ENCODE measurements around the gene SCYGR4. TPM values are rescaled to one million over a fixed set of nuclear protein-coding genes. Genes with fewer than 3 reads are reported as not detected.
"Not testable (repeated sequence)": the region's sequence is repeated elsewhere in the genome, so short reads cannot be mapped to it uniquely, and the experiment has no call there.

SCYGR4 gene
- total RNA-seq, 1 donor from 2014 or later: not detected

- TF ChIP-seq, protein P1, sequence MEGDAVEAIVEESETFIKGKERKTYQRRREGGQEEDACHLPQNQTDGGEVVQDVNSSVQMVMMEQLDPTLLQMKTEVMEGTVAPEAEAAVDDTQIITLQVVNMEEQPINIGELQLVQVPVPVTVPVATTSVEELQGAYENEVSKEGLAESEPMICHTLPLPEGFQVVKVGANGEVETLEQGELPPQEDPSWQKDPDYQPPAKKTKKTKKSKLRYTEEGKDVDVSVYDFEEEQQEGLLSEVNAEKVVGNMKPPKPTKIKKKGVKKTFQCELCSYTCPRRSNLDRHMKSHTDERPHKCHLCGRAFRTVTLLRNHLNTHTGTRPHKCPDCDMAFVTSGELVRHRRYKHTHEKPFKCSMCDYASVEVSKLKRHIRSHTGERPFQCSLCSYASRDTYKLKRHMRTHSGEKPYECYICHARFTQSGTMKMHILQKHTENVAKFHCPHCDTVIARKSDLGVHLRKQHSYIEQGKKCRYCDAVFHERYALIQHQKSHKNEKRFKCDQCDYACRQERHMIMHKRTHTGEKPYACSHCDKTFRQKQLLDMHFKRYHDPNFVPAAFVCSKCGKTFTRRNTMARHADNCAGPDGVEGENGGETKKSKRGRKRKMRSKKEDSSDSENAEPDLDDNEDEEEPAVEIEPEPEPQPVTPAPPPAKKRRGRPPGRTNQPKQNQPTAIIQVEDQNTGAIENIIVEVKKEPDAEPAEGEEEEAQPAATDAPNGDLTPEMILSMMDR (conservative IDR thresholded peaks at IDR 0.05; ENCODE audit: low read depth, low read length): no peak
- no peak for DNase-seq (ENCODE audit: low read depth)
- H3K4me3 ChIP-seq (ENCODE audit: low read depth, low read length): no peak overlapping the region
Observed at GRCh38 chr2:227661025-227661649, 43.8 kb downstream of the SCYGR4 start.

- TF ChIP-seq, protein P1 (conservative IDR thresholded peaks at IDR 0.05; ENCODE audit: low read depth, low read length): no peak
- DNase-seq (ENCODE audit: low read depth): no peak
- H3K4me3 ChIP-seq (ENCODE audit: low read depth, low read length): no peak overlapping the region
Observed at GRCh38 chr2:227661827-227662226, 44.5 kb downstream of the SCYGR4 start.

DNA sequence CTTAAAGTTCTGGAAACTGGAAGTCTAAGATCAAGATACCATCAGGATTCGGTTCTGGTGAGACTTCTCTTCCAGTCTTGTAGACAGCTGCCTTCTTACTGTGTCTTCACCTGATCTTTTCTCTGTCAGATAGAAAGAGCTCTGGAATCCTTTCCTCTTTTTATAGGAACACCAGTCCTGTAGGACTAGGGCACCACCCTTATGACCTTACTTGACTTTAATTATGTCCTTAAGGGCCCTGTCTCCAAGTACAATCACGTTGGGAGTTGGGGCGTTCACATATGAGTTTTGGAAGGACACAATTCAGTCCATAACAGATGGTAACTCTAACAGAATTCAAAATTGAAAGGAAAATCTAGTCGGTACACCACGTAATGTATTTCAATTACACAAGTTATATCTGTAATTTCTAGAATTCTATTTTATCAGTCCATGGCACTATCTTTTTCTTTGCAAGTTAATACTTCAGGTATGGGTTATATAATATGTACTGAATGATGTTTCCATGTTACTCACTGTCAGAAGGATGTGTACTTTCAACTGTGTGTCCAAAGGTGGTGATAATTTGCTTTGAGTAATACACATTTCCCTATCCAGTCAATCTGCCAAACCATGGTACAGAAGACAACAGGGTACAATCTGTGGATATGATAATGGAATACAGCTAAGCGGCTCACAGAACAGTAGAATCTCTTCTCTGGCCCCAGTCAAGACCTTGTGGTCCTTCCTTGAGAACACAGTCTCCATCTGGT lies 48.1 kb downstream of the SCYGR4 start:
- DNase-seq (ENCODE audit: low read depth): no peak
- TF ChIP-seq, protein P1 (conservative IDR thresholded peaks at IDR 0.05; ENCODE audit: low read depth, low read length): no peak
- H3K4me3 ChIP-seq (ENCODE audit: low read depth, low read length): no peak overlapping the region

GRCh38 chr2:227666631-227667170 lies 49.4 kb downstream of the SCYGR4 start, which contains the start of gene SCYGR5:
Gene SCYGR5, plus strand, starts transcription at chr2:227666804. Its CDS starts 0 bp downstream, at chr2:227666804.
- not testable (repeated sequence) for DNase-seq (ENCODE audit: low read depth); H3K4me3 ChIP-seq (ENCODE audit: low read depth, low read length)

Other genes with a start within 250 kb of the SCYGR4 start
- not detected in 2 replicates for gene TM4SF20, start 238.2 kb upstream of the SCYGR4 start, total RNA-seq
- gene SCYGR1, start 229.5 kb upstream of the SCYGR4 start, total RNA-seq: not detected in 2 replicates
- gene AGFG1, start 145.3 kb upstream of the SCYGR4 start, total RNA-seq: 75.8 and 132 TPM in 2 replicates
- not detected in 2 replicates for gene SCYGR2, start 18.6 kb upstream of the SCYGR4 start, total RNA-seq
- not detected in 2 replicates for gene SCYGR3, start 2.7 kb upstream of the SCYGR4 start, total RNA-seq
- gene SCYGR5, start 49.3 kb downstream of the SCYGR4 start, total RNA-seq: not detected in 2 replicates
- 0.17 and 0.29 TPM in 2 replicates for gene SLC19A3, start 100.5 kb downstream of the SCYGR4 start, total RNA-seq
- gene SCYGR6, start 107.3 kb downstream of the SCYGR4 start, total RNA-seq: not detected in 2 replicates
- not detected in 2 replicates for gene SCYGR7, start 110.8 kb downstream of the SCYGR4 start, total RNA-seq
- gene SCYGR8, start 128.4 kb downstream of the SCYGR4 start, total RNA-seq: not detected in 2 replicates
- gene CCL20, start 196.3 kb downstream of the SCYGR4 start, total RNA-seq: 1.0 and 1.2 TPM in 2 replicates

All from epithelial cell of proximal tubule (primary cell).